ENCODE measurements around the gene UBE4B.

- TF ChIP-seq EZH2phosphoT487 (IDR thresholded peaks at IDR 0.05; ENCODE audit: unreplicated experiment), result no peak
- no peak for TF ChIP-seq CTCF (conservative IDR thresholded peaks at IDR 0.05; ENCODE audit: low read depth in 2 of 2)
- no peak for TF ChIP-seq REST (IDR thresholded peaks at IDR 0.05; ENCODE audit: unreplicated experiment)
- TF ChIP-seq POLR2AphosphoS5 (IDR thresholded peaks at IDR 0.05; ENCODE audit: low read depth), result no peak
- no peak for TF ChIP-seq ETS1 (IDR thresholded peaks at IDR 0.05)
- no peak for TF ChIP-seq EZH2 (IDR thresholded peaks at IDR 0.05; ENCODE audit: low read depth, unreplicated experiment)
These were observed 167.9 kb downstream of the UBE4B start for GRCh38 chr1:10200620-10201019.

Measured in GM23338 (cell line).